Effector memory CD8-positive, alpha-beta T cell (primary cell): Measurements from ENCODE around the gene PNPLA5.

Source experiments
- ATAC-seq: fragments of 150-1000 bp; cut with Tn5 transposase; replicated peaks from 2 replicates; pipeline ENCODE4 v1.10.0; 2021; ENCODE audit warnings: mild to moderate bottlenecking, moderate library complexity
- DNase-seq, 3 experiments: peaks; one replicate each; pipeline ENCODE4 v3.0.0; 2021
- H3K27ac Mint-ChIP-seq, 2 donors: one replicate each; pipeline ENCODE4 v1.8.0; 2022; ENCODE audit warnings: mild to moderate bottlenecking in 2 of 2, mixed read lengths in 2 of 2, moderate library complexity in 2 of 2
- H3K27me3 Mint-ChIP-seq, 2 donors: one replicate each; pipeline ENCODE4 v1.8.0; 2022; ENCODE audit warnings: mixed read lengths in 2 of 2
- H3K36me3 Mint-ChIP-seq: one replicate; pipeline ENCODE4 v1.8.0; 2022; ENCODE audit warnings: mild to moderate bottlenecking, moderate library complexity, mixed read lengths; ENCODE audit not compliant: insufficient read depth
- H3K4me1 Mint-ChIP-seq, 2 donors: one replicate each; pipeline ENCODE4 v1.8.0; 2022; ENCODE audit warnings: low read depth in 2 of 2, mixed read lengths in 2 of 2
- H3K4me3 Mint-ChIP-seq, 2 donors: one replicate each; pipeline ENCODE4 v1.8.0; 2022; ENCODE audit warnings: mild to moderate bottlenecking in 2 of 2, mixed read lengths in 2 of 2, moderate library complexity in 2 of 2
- H3K9me3 Mint-ChIP-seq, 2 donors: one replicate each; pipeline ENCODE4 v1.8.0; 2022; ENCODE audit warnings: mixed read lengths in 2 of 2
- total RNA-seq, 9 experiments: gene quantifications; one replicate each; lab custom pipeline; 2026; lab: John Stamatoyannopoulos, UW

PNPLA5 gene, protein sequence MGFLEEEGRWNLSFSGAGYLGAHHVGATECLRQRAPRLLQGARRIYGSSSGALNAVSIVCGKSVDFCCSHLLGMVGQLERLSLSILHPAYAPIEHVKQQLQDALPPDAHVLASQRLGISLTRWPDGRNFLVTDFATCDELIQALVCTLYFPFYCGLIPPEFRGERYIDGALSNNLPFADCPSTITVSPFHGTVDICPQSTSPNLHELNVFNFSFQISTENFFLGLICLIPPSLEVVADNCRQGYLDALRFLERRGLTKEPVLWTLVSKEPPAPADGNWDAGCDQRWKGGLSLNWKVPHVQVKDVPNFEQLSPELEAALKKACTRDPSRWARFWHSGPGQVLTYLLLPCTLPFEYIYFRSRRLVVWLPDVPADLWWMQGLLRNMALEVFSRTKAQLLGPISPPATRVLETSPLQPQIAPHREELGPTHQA
- total RNA-seq, result 0 to 0.07 (median 0) reads per million in 9 experiments

DNA sequence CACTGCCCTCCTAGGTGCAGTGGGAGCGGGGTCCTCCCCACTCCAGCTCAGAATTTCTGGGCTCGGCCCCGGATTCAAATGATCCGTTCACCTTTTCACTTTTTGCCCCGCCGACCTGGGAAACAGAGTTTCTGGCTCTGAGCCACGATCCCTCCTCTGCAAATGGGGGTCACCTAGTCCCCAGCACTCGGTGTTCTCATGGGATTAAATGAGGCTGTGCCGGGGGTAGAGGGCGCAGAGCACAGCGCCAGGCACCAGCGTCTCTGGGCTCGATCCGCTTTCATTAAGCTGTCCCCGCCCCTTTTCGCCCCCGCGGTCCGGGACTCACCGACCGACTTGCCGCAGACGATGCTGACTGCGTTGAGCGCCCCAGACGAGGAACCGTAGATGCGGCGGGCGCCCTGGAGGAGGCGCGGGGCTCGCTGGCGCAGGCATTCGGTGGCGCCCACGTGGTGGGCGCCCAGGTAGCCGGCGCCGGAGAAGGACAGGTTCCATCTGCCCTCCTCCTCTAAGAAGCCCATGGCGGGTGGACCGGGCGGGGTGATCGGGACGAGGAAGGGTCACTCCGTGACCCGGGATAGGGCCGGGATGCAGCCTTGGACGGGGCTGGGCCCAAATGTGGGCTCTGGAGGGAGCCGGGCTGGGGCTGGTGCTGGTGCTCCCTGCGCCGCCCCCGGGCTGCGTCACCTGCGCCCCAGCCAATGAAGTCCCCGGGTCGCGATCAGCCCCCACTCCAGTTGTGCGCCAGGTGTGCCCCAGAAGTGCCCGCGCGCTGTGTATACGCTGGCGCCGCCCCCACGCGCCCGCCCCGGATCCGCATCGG, at the start of gene PNPLA5:
PNPLA5 (minus strand) TSS at position 654 of the 823 bp plus-strand sequence; CDS start at position 521, 133 bp downstream.
- peaks cover 2% of the 10 kb centered on the region for H3K36me3 Mint-ChIP-seq
- peak within 1 kb of the TSS in 1 of 2 donors; percentile 29 for H3K4me3 Mint-ChIP-seq
- ATAC-seq (no peak), DNase-seq (no peak)
- no peaks in the 10 kb centered on the region for H3K4me1 Mint-ChIP-seq
- peaks cover 54 to 88% of the 10 kb centered on the region in 2 donors for H3K27me3 Mint-ChIP-seq
- H3K9me3 Mint-ChIP-seq, result no peaks in the 10 kb centered on the region
- H3K27ac Mint-ChIP-seq, result no peak within 1 kb of the TSS

DNA sequence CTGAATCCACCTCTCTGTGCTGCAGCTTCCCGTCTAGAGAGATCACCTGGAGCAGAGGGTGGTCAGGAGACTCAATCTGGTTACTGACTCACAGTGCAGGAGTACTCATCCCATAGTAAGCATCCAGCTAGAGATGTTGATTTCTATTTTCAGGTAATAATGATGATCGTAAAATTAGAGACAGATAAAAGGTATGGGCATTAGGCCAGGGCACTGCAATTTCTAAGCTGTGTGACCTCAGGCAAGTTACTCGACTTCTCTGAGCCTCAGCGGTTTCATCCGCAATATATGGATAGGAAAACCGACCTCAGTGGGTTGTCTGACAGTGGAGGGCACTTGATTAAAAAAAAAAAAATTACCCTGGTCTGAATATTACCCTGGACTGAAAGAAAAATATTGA, 49.6 kb upstream of the PNPLA5 start:
- no peak for ATAC-seq

DNA sequence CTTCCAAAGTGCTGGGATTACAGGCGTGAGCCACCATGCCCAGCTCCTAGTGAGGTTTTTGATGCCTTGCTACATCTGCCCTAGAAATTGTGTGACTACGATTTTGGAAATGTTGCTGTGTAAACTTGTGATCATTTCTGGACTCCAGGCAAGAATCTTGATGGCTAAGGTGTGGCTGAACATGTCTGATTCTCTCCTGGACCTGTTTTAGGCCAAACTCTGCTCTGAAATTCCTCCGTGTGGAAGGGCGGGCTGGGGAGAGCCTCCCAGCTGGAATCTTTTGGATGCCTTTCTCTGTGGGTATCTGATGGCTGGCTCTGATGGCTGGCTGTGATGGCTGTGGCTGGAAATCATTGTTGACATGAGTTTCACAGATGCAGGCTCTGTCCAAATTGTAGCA, 40.0 kb upstream of the PNPLA5 start:
- ATAC-seq (no peak), DNase-seq (no peak)
- no peaks in the 10 kb centered on the region for H3K9me3 Mint-ChIP-seq
- H3K4me1 Mint-ChIP-seq, result no peaks in the 10 kb centered on the region
- no peak overlapping the region for H3K4me3 Mint-ChIP-seq
- peaks cover 26 to 69% of the 10 kb centered on the region in 2 donors for H3K27me3 Mint-ChIP-seq
- H3K27ac Mint-ChIP-seq, result no peak overlapping the region
- H3K36me3 Mint-ChIP-seq, result peaks cover 3% of the 10 kb centered on the region

More for the DNA sequence above, 49.6 kb upstream of the PNPLA5 start:
- Mint-ChIP-seq H3K27me3 (peaks cover 55 to 60% of the 10 kb centered on the region in 2 donors), H3K4me3 (no peak overlapping the region), H3K9me3 (no peaks in the 10 kb centered on the region), H3K36me3 (peaks cover 3% of the 10 kb centered on the region), H3K4me1 (peaks cover 0 to 4% of the 10 kb centered on the region in 2 donors), H3K27ac (no peak overlapping the region)
- no peak for DNase-seq

DNA sequence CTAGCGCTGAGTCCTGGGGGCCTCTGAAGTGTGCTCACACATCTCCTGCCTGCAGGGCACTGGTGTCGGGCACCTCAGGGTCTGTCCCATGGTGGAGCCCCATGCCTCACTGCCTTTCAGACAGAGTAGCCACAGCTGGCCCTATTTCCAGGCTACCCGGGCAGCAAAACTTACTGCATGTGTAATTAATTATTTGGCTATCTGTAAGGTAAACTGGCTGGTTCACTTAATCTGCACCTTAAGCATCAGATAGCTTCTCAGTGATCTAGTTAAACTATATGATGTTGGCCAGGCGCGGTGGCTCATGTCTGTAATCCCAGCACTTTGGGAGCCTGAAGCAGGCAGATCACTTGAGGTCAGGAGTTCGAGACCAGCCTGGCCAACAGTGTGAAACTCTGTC, 37.1 kb upstream of the PNPLA5 start:
- Mint-ChIP-seq H3K4me3 (no peak overlapping the region), H3K4me1 (peaks cover 0 to 5% of the 10 kb centered on the region in 2 donors), H3K27ac (no peak overlapping the region), H3K9me3 (no peaks in the 10 kb centered on the region), H3K27me3 (peaks cover 10 to 58% of the 10 kb centered on the region in 2 donors), H3K36me3 (peaks cover 3% of the 10 kb centered on the region)
- ATAC-seq (no peak), DNase-seq (no peak)

DNA sequence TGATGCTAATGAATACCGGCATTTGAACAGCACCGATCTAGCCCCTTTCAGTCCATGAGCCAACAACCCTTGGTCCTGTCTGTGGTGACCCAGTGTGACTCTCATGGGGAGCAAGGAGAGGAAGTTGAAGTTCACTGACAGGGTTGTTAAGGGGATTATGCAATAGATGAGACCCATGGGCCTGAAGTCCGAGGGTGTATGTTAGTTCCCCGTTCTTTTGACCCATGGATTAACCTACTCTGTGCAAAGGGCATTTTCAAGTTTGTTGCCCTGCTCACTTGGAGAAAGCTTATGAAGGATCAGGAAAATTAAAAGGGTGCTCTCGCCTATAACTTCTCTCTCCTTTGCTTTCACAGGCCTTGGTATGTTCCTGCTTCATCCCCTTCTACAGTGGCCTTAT, 36.7 kb upstream of the PNPLA5 start:
- H3K4me1 Mint-ChIP-seq, result peaks cover 0 to 6% of the 10 kb centered on the region in 2 donors
- DNase-seq, result no peak

DNA sequence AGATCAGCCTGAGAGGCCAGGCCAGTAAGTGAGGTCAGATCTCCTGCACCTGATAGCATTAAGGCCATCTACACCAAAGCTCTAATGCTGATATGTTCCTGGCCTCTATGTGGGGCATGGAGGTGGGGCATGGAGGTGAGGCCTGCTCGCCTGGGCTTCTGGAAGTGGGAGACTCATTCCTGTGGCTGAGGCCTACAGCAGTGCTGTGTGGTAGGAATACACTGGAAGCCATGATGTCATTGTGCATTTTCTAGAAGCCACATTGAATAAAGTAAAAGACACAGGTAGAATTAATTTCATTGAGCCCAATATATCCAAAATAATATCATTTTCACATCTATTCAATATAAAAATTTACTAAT, 34.5 kb upstream of the PNPLA5 start:
- Mint-ChIP-seq H3K9me3 (no peaks in the 10 kb centered on the region), H3K4me1 (peaks cover 5 to 10% of the 10 kb centered on the region in 2 donors), H3K36me3 (peaks cover 3% of the 10 kb centered on the region), H3K4me3 (no peak overlapping the region), H3K27me3 (peaks cover 5 to 67% of the 10 kb centered on the region in 2 donors), H3K27ac (no peak overlapping the region)
- DNase-seq (no peak), ATAC-seq (no peak)

More for the DNA sequence above, 36.7 kb upstream of the PNPLA5 start:
- Mint-ChIP-seq H3K36me3 (peaks cover 3% of the 10 kb centered on the region), H3K27ac (no peak overlapping the region), H3K27me3 (peaks cover 6 to 58% of the 10 kb centered on the region in 2 donors), H3K9me3 (no peaks in the 10 kb centered on the region), H3K4me3 (no peak overlapping the region)
- ATAC-seq, result no peak

DNA sequence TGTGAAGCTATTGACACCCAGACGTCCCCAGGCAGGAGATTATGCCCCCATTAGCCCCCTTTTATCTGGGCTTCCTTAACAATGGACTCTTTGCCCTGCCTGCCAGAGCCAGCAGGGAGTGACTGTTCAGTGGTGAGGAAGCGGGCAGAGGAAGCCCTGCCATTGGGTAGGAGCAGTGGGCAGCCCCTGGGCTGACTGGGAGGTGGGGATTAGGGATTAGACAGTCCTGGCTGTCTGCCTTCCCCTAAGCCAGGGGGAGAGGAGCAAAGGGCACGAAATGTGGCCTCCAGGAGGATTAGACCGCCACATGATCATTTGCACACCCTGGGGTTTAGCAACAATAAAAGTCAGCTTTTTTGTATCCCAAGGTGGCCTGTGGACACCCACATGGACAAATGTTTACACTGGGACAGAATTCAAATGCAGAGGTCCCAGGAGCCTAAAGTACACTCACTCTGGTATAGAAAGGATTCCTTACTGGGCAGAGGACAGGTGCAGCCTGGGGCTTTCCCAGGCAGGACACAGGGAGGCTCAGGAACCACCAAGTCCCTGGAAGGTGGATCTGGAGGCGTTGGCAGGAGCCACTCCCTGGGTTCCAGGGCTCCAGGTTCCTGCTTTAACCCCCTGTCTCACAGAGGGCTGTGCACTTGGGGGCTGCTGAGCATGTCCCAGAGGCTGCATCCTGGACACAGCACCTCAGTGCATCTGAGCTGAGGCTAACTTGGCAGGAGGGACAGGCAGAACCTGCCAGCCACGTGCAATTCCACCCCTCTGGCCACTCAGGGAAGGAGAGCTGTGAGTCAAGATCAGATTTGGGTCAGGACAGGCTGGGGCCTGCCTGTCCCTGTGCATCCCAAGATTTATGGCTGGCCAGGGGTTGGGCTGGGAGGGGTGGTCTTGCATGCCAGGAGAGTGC, 33.9 kb upstream of the PNPLA5 start:
- Mint-ChIP-seq H3K27ac (no peak overlapping the region), H3K4me3 (peak overlapping the region; percentile 70 to 80), H3K36me3 (peaks cover 3% of the 10 kb centered on the region), H3K4me1 (peaks cover 5 to 10% of the 10 kb centered on the region in 2 donors), H3K27me3 (peaks cover 3 to 71% of the 10 kb centered on the region in 2 donors), H3K9me3 (no peaks in the 10 kb centered on the region)
- no peak for DNase-seq
- ATAC-seq, result no peak

DNA sequence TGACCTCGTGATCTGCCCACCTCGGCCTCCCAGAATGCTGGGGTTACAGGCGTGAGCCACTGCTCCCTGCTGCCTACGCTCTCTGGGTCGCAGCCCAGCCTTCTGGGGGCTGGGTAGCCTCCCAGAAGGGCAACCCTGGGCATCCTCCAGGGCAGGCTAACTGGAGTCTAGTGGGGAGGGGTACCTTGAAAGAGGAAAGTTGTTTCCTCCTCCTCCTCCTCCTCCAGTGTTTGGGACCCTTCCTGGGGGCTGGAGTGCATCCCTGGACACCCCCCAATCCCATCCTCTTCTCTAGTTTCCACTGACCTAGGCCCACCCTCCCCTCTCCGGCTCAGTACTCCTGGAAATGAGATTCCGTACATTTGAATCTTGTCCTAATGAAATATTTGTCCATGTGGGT, 33.1 kb upstream of the PNPLA5 start:
- Mint-ChIP-seq H3K36me3 (peaks cover 3% of the 10 kb centered on the region), H3K4me1 (peaks cover 5 to 10% of the 10 kb centered on the region in 2 donors), H3K27ac (no peak overlapping the region), H3K9me3 (no peaks in the 10 kb centered on the region), H3K27me3 (peaks cover 0 to 68% of the 10 kb centered on the region in 2 donors), H3K4me3 (peak overlapping the region; percentile 70 to 80)
- ATAC-seq (no peak), DNase-seq (no peak)

DNA sequence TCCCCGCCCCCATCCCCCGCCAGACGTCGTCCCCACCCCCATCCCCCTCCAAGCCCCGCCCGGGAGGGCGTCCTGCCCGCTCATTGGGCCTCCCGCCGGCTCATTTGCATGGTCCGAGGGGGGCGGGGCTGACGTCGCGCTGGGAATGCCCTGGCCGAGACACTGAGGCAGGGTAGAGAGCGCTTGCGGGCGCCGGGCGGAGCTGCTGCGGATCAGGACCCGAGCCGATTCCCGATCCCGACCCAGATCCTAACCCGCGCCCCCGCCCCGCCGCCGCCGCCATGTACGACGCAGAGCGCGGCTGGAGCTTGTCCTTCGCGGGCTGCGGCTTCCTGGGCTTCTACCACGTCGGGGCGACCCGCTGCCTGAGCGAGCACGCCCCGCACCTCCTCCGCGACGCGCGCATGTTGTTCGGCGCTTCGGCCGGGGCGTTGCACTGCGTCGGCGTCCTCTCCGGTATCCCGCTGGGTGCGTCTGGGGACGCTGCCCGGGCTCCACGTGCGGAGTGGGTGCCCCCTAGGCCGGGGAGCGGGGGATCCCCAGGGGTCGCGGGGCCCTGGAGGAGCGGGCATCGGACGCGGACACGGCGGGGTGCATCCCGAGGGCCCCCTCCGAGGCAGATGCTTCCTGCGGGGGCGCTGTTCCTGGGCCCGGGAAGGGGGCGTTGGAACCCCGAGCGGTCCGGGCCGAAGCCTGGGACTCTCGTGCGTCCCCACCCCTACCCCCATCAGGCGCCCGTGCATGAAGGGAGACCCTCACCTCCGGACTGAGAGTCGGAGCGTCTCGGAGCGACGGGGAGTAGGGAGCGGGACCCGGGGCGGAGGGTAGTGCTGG, 32.0 kb upstream of the PNPLA5 start, which contains the start of gene PNPLA3:
PNPLA3 (plus strand) TSS at position 175 of the 834 bp plus-strand sequence; CDS start at position 282, 107 bp downstream.
- peak within 1 kb of the TSS; percentile 70 to 80 for H3K4me3 Mint-ChIP-seq

DNA sequence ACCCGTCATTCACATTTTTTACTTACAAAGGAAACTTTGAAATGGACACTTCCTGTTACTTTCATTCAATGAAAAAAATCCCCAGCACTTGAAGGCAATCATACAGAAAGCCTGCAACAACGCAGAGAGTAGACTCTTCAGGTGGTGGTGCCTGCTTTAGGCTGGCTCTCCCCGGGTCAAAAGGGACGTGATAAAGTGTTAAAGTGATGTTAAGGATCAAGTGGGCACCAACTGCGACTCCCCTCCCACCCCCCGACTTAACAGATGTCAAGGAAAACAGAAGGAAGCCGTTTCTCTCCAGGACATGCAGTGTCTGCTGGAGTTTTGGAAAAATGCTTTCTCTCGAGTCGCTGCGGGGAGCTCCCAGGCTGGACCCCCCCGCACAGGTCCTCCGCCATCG, 31.4 kb upstream of the PNPLA5 start:
- Mint-ChIP-seq H3K27me3 (peaks cover 15 to 75% of the 10 kb centered on the region in 2 donors), H3K9me3 (no peaks in the 10 kb centered on the region), H3K4me1 (peaks cover 5 to 10% of the 10 kb centered on the region in 2 donors), H3K36me3 (peaks cover under 1% of the 10 kb centered on the region), H3K27ac (no peak overlapping the region), H3K4me3 (peak overlapping the region; percentile 70 to 80)
- DNase-seq (peak in 1 of 3 experiments; percentile 11), ATAC-seq (peak; percentile 41)

More for the DNA sequence above, 32.0 kb upstream of the PNPLA5 start, which contains the start of gene PNPLA3:
- Mint-ChIP-seq H3K27ac (no peak within 1 kb of the TSS), H3K4me1 (peaks cover 5 to 10% of the 10 kb centered on the region in 2 donors), H3K36me3 (peaks cover 3% of the 10 kb centered on the region), H3K9me3 (no peaks in the 10 kb centered on the region), H3K27me3 (peaks cover 8 to 75% of the 10 kb centered on the region in 2 donors)
- peak; percentile 87 for ATAC-seq
- peak; percentile 60 to 61 (median 60) for DNase-seq

DNA sequence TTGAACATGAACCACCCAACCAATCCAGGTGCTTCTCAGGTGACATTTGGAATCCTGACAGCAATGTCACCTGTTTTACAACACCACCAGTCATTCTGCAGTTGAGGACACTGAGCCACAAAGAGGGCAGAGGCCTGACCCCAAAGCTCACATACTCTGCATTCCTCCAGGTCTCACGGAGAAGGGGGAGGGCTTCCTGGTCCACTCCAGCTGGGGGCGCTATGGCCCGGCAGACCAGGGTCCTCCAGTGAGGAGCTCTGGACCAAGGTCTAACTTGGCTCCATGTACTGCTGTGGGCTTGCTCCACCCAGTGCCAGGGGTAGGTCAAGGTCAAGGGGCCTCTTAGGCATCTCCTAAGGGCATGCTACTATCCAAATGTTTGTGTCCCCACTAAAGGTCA, 30.3 kb upstream of the PNPLA5 start:
- H3K27me3 Mint-ChIP-seq, result peaks cover 25 to 81% of the 10 kb centered on the region in 2 donors
- H3K9me3 Mint-ChIP-seq, result no peaks in the 10 kb centered on the region
- ATAC-seq, result no peak
- no peak for DNase-seq
- peak overlapping the region in 1 of 2 donors; percentile 80 for H3K4me3 Mint-ChIP-seq
- H3K27ac Mint-ChIP-seq, result no peak overlapping the region
- H3K4me1 Mint-ChIP-seq, result peaks cover 5 to 10% of the 10 kb centered on the region in 2 donors
- no peaks in the 10 kb centered on the region for H3K36me3 Mint-ChIP-seq

DNA sequence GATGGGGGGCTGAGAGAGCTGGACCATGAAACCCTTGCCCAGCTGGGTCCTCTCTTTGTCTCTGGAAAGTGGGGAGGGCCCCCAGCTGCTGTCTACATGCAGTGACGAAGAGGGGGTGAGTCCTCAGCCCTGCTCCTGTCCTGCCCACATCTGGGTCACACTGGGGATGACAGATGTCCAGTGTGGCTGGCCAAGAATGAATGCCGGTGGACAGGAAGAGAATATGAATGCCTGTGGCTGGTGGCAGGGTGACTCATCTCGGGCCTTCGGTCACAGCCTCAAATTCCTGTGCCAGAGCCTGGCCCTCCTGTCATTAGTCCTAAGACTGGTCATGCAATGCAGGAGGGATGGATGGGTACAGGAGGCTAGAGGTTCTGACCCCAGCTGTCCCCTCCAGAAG, 29.6 kb upstream of the PNPLA5 start:
- Mint-ChIP-seq H3K9me3 (no peaks in the 10 kb centered on the region), H3K36me3 (no peaks in the 10 kb centered on the region), H3K4me3 (no peak overlapping the region), H3K4me1 (peaks cover 5 to 10% of the 10 kb centered on the region in 2 donors), H3K27me3 (peaks cover 29 to 88% of the 10 kb centered on the region in 2 donors), H3K27ac (no peak overlapping the region)
- no peak for ATAC-seq
- DNase-seq, result no peak
